GM18520 (cell line): ENCODE results near the gene E2F4.

Experiments used
- ATAC-seq: cut with Tn5 transposase; IDR thresholded peaks from one replicate; pipeline ENCODE4 v1.9.1; 2021; ENCODE audit not compliant: unreplicated experiment

The E2F4 gene

DNA sequence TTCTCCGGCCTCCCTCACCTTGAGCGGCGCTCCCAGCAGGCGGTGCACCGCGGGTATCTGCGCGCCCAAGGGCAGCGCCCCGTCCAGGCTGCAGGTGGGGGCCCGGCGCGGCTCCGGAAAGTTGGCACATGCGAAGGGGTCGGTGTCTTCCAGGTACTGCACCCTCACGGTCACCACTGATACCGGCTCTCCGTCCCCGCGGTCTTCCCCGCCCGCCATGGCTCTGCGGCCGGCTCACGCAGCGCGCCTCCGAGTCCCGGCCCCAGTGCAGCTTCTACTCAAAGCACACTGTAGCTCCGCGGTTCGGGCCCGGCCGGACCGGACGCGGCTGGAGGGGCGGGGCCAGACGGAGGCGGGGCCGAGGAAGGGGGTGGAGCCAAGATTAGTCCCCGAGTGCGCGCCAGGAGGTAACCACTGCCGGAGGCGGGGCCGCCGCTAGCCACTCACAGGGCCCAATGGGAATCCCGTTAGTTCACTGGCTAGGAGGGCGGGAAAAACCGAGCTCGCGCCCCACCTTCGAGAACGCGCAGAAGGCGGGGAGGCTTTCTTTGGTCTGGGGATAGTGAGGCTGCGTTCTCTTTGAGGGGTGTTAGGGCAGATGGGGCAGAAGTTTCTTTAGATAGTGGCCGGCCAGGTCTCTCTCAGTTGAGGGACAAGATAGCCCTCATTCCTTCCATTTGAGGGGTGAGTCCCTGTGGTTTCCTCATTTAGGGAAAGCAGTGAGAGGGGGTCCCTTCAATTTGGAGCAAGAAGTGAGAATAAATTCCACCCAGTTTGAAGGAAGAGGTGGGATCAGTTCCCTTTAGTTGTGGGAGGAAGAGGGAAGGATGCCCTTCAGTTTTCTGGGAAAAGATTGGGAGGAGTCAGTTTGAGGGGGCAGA, 55.5 kb downstream of the E2F4 start, which contains the start of gene FHOD1:
TSS of gene FHOD1 (minus strand) at position 290 of the 881 bp plus-strand sequence. CDS start at position 219, 71 bp downstream.
- peak; percentile 33 for ATAC-seq

DNA sequence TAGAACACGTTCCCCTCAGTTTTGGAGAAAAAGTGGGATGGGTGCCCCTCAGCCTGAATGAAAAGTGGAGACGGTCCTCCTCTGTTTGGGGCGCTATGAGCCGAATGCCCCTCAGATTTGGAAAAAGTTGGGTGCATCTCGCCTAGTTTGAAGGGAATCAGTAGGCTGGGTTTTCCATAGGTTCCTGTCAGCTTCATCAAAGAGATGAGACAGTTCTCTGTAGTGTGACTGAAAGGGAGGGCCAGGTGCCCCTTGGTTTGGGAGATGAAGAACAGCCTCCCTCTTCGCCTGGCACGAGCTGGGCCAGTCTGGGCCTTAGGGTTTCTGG, 56.1 kb downstream of the E2F4 start:
- ATAC-seq: no peak
